HepG2 (cell line): ENCODE data around the gene CRYZL1. TPM values are rescaled to one million over a fixed set of nuclear protein-coding genes. Genes with fewer than 3 reads are reported as not detected.

Source experiments
- ATAC-seq: fragments of 200-7000 bp; cut with Tn5 transposase; 3 replicates; pipeline ENCODE4 v1.9.1; 2020; ENCODE audit warnings: mild to moderate bottlenecking, moderate library complexity
- BruUV-seq: library from RNA; stranded (reverse); fragments of 400-500 nt; replicated peaks from 2 replicates; lab custom pipeline; 2021; lab: Mats Ljungman, UMichigan
- CTCF ChIA-PET: fragments of 300-600 bp; formaldehyde crosslinking; extraction: SDS; loops from one replicate; lab custom pipeline; 2021; ENCODE audit warnings: low total read pairs, inconsistent platforms, low intra/inter-chr PET ratio; lab: Yijun Ruan, JAX
- POLR2A ChIA-PET: fragments of 350-600 bp; sonication (Branson Sonifier 250); formaldehyde crosslinking; loops from one replicate; lab custom pipeline; 2020; ENCODE audit warnings: antibody characterized with exemption, inconsistent platforms; lab: Yijun Ruan, JAX
- DNase-seq: peaks from one replicate; pipeline ENCODE4 v3.0.0-alpha.2; 2015; ENCODE audit warnings: low spot score
- FAIRE-seq: peaks from 3 replicates; lab custom pipeline; 2011; peaks lifted over from hg19 to GRCh38; lab: Jason Lieb, UNC
- H2AFZ ChIP-seq: one replicate; pipeline ENCODE4 v1.6.1; 2011; ENCODE audit warnings: low read length, inconsistent platforms
- H3K27ac ChIP-seq: fragments of 300-600 bp; 3 replicates; pipeline ENCODE4 v1.8.0; 2011; ENCODE audit warnings: mixed run types, mild to moderate bottlenecking, mixed read lengths, low read length, inconsistent platforms; ENCODE audit not compliant: insufficient read depth; ENCODE audit errors: extremely low read length
- H3K27me3 ChIP-seq, 2 experiments: fragments of 200-600 bp in 1 of 2; 2 replicates in 1 of 2; 3 replicates in 1 of 2; pipeline versions ENCODE4 v1.6.0 to v1.8.0; 2011; ENCODE audit warnings: low read length in 2 of 2, mild to moderate bottlenecking in 2 of 2, moderate library complexity in 2 of 2, inconsistent platforms in 1 of 2; ENCODE audit not compliant: insufficient read depth in 2 of 2, control insufficient read depth in 1 of 2
- H3K36me3 ChIP-seq, 2 experiments: fragments of 200-600 bp in 1 of 2; replicated peaks in 1 of 2; 2 replicates in 1 of 2; 3 replicates in 1 of 2; pipeline versions ENCODE4 v1.5.1 to v1.8.0; 2011; ENCODE audit warnings: low read length in 2 of 2, inconsistent platforms in 1 of 2; ENCODE audit not compliant: insufficient read depth in 2 of 2, control insufficient read depth in 1 of 2
- H3K4me1 ChIP-seq: 2 replicates; pipeline ENCODE4 v1.5.1; 2012; ENCODE audit warnings: low read length, inconsistent platforms; ENCODE audit not compliant: insufficient read depth
- H3K4me2 ChIP-seq: 2 replicates; pipeline ENCODE4 v1.6.0; 2011; ENCODE audit warnings: low read depth, low read length, inconsistent platforms
- H3K4me3 ChIP-seq, 3 experiments: fragments of 200-600 bp in 1 of 3; sonication (generic), shearing (Covaris generic) in 1 of 3; replicated peaks in 1 of 3; 2 replicates each; pipeline ENCODE4 v1.5.1; 2011 to 2016; ENCODE audit warnings: low read length in 3 of 3, inconsistent platforms in 2 of 3, low read depth in 2 of 3, mild to moderate bottlenecking in 2 of 3, control low read depth in 1 of 3, mixed read lengths in 1 of 3; ENCODE audit not compliant: insufficient read depth in 1 of 3
- H3K79me2 ChIP-seq: one replicate; pipeline ENCODE4 v1.6.1; 2011; ENCODE audit warnings: low read length, inconsistent platforms; ENCODE audit not compliant: insufficient read depth
- H3K9ac ChIP-seq: 2 replicates; pipeline ENCODE4 v1.6.0; 2011; ENCODE audit warnings: mild to moderate bottlenecking, low read depth, low read length, inconsistent platforms; ENCODE audit not compliant: insufficient read depth
- H3K9me3 ChIP-seq: 2 replicates; pipeline ENCODE4 v1.5.1; 2012; ENCODE audit warnings: mild to moderate bottlenecking, low read length
- H4K20me1 ChIP-seq: 2 replicates; pipeline ENCODE4 v1.6.0; 2011; ENCODE audit warnings: inconsistent platforms, mild to moderate bottlenecking, low read length, moderate library complexity; ENCODE audit not compliant: insufficient read depth
- AGO1 ChIP-seq: fragments of 200-400 bp; formaldehyde crosslinking; IDR thresholded peaks from 2 replicates; pipeline ENCODE4 v1.6.1; 2017; ENCODE audit warnings: mild to moderate bottlenecking, low read depth, low read length, moderate library complexity; ENCODE audit not compliant: poor library complexity, severe bottlenecking
- ATF7 ChIP-seq, 2 experiments: fragments of 450-650 bp in 1 of 2; sonication (generic) in 1 of 2; formaldehyde crosslinking in 1 of 2; IDR thresholded peaks; 2 replicates each; pipeline versions ENCODE4 v1.4.0 to v1.6.1; 2016 to 2020; ENCODE audit warnings: antibody characterized with exemption in 1 of 2, mild to moderate bottlenecking in 1 of 2, missing genetic modification reagents in 1 of 2
- EHMT2 ChIP-seq: fragments of 200-600 bp; sonication (generic); IDR thresholded peaks from 2 replicates; pipeline ENCODE4 v1.7.0; 2017; ENCODE audit warnings: antibody characterized with exemption, low read depth, low read length, borderline replicate concordance
- HMG20A ChIP-seq: IDR thresholded peaks from 2 replicates; pipeline ENCODE4 v1.6.1; 2016; ENCODE audit warnings: borderline replicate concordance
- MTF2 ChIP-seq: sonication (generic); formaldehyde crosslinking; IDR thresholded peaks from 2 replicates; pipeline ENCODE4 v1.5.0; 2020; ENCODE audit warnings: missing genetic modification reagents, borderline replicate concordance
- THAP11 ChIP-seq: IDR thresholded peaks from 2 replicates; pipeline ENCODE4 v1.6.1; 2016; ENCODE audit warnings: missing biosample characterization, missing genetic modification reagents
- ZNF205 ChIP-seq: IDR thresholded peaks from 2 replicates; pipeline ENCODE4 v1.6.1; 2018; ENCODE audit warnings: missing biosample characterization, missing genetic modification reagents
- ZNF660 ChIP-seq: sonication (generic); formaldehyde crosslinking; IDR thresholded peaks from 2 replicates; pipeline ENCODE4 v1.5.1; 2020; ENCODE audit warnings: mild to moderate bottlenecking, low read depth, missing genetic modification reagents, borderline replicate concordance
- ZNF816 ChIP-seq: sonication (generic); formaldehyde crosslinking; IDR thresholded peaks from 2 replicates; pipeline ENCODE4 v1.8.0; 2022; ENCODE audit warnings: missing genetic modification reagents, mild to moderate bottlenecking, borderline replicate concordance
- WGBS: methylation state at CpG from one replicate; pipeline ENCODE4 v1.1.6; 2017; ENCODE audit warnings: low lambda C conversion rate; 5-methylcytosine and 5-hydroxymethylcytosine counted together
- in situ Hi-C: cut with HindIII; loops from 2 replicates; pipeline ENCODE4 v1.10.0; 2017; ENCODE audit warnings: low pct_unique_long_range_greater_than_20kb; ENCODE audit not compliant: extremely low pct_ligation_motif_present
- intact Hi-C: fragments of 100-400 bp; cut with micrococcal nuclease; formaldehyde crosslinking; loops from one replicate; pipeline ENCODE4 v1.10.0; 2022; ENCODE audit not compliant: unreplicated experiment
- polyA plus RNA-seq, 8 experiments: library from polyadenylated mRNA; depleted of rRNA in 3 of 8; stranded (reverse) in 7 of 8; unstranded in 1 of 8; fragments of >200 nt; fragmentation: Illumina TruSeq in 4 of 8; extraction: Trizol in 4 of 8; gene quantifications; 2 replicates each; pipeline versions ENCODE4 v1.2.1 to v1.2.3, GENCODE V29; 2011 to 2016; ENCODE audit warnings: low read depth in 4 of 8, missing spikeins in 1 of 8, mixed read lengths in 1 of 8; ENCODE audit not compliant: insufficient read depth in 1 of 8
- total RNA-seq, 5 experiments: library from RNA; depleted of rRNA; stranded (reverse); fragments of >200 nt; fragmentation: Illumina TruSeq; extraction: Trizol; gene quantifications; 2 replicates each; pipeline ENCODE4 v1.2.3, GENCODE V29; 2016; ENCODE audit warnings: low read depth in 1 of 5
- TF ChIP-seq, protein P1 (sequence below): IDR thresholded peaks from 2 replicates; pipeline ENCODE4 v1.6.1; 2018; ENCODE audit warnings: missing genetic modification reagents
- TF ChIP-seq, protein P2 (sequence below): sonication (generic); formaldehyde crosslinking; IDR thresholded peaks from 2 replicates; pipeline ENCODE4 v1.4.0; 2020; ENCODE audit warnings: mild to moderate bottlenecking, missing genetic modification reagents
- TF ChIP-seq, protein P3 (sequence below): IDR thresholded peaks from 2 replicates; pipeline ENCODE4 v1.6.1; 2016; ENCODE audit warnings: low read depth
- TF ChIP-seq, protein P4 (sequence below): sonication (generic); formaldehyde crosslinking; IDR thresholded peaks from 2 replicates; pipeline ENCODE4 v1.5.0; 2020; ENCODE audit warnings: missing genetic modification reagents, mild to moderate bottlenecking, borderline replicate concordance

CRYZL1 gene
- total and polyA plus RNA-seq, 2 of the 13 experiments (the other 11 are each of a cell fraction or from before 2014, with no cell fraction given), result 20.3 to 27.7 TPM

DNA sequence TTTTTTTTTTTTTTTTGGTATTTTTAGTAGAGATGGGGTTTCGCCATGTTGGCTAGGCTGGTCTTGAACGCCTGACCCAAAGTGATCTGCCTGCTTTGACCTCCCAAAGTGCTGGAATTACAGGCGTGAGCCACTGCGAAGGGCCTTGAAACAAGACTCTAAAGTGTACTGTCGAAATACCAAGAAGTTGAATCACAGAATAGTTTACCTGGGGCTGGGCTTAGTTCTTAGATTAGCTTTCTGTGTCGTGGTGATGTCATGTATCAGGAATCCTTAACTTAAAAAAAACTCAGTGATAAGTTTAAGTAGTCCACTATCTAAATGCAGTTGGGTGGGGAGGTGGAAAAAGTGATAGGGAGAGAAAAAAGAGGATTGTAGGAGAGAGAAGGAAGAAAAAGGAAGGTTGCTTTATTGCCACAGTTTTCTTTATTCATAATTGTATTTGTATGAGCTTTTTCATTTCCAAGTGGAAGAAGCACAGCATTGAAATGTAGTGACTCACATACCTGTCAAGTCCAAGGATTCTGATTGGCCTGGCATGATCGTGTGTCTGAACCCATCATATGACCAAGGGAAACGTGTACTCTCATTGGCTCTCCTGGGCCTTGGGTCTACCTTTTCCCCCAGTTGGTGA lies 14.2 kb upstream of the CRYZL1 start:
- Histone ChIP-seq H3K4me3 (no peak overlapping the region), H3K27ac (no peak overlapping the region), H3K27me3 (no peaks in the 10 kb centered on the region), H3K4me1 (peaks cover 9% of the 10 kb centered on the region; the same call in 1 of the 2 replicates), H3K9ac (no peak overlapping the region), H3K79me2 (peaks cover 68% of the 10 kb centered on the region), H3K4me2 (no peak overlapping the region), H2AFZ (no peak overlapping the region), H4K20me1 (no peaks in the 10 kb centered on the region), H3K36me3 (no peaks in the 10 kb centered on the region; a peak in 1 of 5 replicates), H3K9me3 (peaks cover 2% of the 10 kb centered on the region; the same call in 1 of the 2 replicates)
- no peak for DNase-seq
- in situ Hi-C loops, result no loop called here
- no peak for ATAC-seq
- intact Hi-C loops, result no loop called here
- CTCF ChIA-PET, result no interaction called here
- TF ChIP-seq, protein P1, sequence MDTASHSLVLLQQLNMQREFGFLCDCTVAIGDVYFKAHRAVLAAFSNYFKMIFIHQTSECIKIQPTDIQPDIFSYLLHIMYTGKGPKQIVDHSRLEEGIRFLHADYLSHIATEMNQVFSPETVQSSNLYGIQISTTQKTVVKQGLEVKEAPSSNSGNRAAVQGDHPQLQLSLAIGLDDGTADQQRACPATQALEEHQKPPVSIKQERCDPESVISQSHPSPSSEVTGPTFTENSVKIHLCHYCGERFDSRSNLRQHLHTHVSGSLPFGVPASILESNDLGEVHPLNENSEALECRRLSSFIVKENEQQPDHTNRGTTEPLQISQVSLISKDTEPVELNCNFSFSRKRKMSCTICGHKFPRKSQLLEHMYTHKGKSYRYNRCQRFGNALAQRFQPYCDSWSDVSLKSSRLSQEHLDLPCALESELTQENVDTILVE (CRISPR knock-in tag), result no peak
- TF ChIP-seq ATF7 (IDR thresholded peaks at IDR 0.05), result peak; percentile 53; the same call in 1 of the 2 replicates
- no peak for TF ChIP-seq ATF7 (CRISPR knock-in tag; IDR thresholded peaks at IDR 0.05)
- TF ChIP-seq, protein P2, sequence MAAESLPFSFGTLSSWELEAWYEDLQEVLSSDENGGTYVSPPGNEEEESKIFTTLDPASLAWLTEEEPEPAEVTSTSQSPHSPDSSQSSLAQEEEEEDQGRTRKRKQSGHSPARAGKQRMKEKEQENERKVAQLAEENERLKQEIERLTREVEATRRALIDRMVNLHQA (CRISPR knock-in tag), result no peak
- 97% methylated on average over 8 of the region's 8 CpGs for WGBS
- FAIRE-seq, result no peak
- no TSS peak for BruUV-seq
- POLR2A ChIA-PET, result no interaction called here

DNA sequence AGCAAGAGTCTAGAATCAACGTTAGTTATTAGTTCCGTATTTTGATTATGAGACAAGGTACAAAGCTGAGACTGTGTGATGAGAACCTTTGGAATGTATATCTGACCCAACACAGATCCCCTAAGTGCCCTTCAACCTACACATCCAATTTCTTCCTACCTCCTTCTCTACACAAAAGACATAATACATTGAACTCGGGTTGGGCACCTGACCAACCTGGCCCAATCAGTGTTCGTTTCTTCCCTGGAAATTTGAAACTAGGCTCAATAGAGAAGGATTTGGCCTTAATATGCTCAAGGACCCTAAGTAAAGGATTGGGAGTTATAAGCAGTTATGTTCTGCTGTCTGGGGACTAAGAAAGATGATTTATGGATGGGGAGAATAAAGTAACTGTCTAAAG lies 12.9 kb upstream of the CRYZL1 start:
- BruUV-seq, result no TSS peak
- Histone ChIP-seq H3K27ac (no peak overlapping the region), H2AFZ (no peak overlapping the region), H3K4me3 (no peak overlapping the region), H3K27me3 (no peaks in the 10 kb centered on the region), H3K4me1 (peaks cover 20% of the 10 kb centered on the region), H3K36me3 (no peaks in the 10 kb centered on the region), H3K4me2 (no peak overlapping the region), H3K9me3 (no peaks in the 10 kb centered on the region), H3K79me2 (peaks cover 71% of the 10 kb centered on the region), H4K20me1 (0 out of 2 replicates have a peak, but pooled peaks cover 4% of the 10 kb centered on the region), H3K9ac (no peak overlapping the region)
- CTCF ChIA-PET, result no interaction called here
- POLR2A ChIA-PET, result no interaction called here
- FAIRE-seq (no peak), ATAC-seq (no peak), DNase-seq (no peak)
- intact Hi-C loops (no loop called here), in situ Hi-C loops (no loop called here)
- 94% methylated on average over 4 of the region's 4 CpGs for WGBS
- TF ChIP-seq EHMT2 (no peak), ZNF816 (no peak), THAP11 (CRISPR knock-in tag) (no peak), AGO1 (no peak), HMG20A (CRISPR knock-in tag) (no peak), ZNF660 (CRISPR knock-in tag) (no peak), ZNF205 (CRISPR knock-in tag) (no peak), MTF2 (no peak)
- TF ChIP-seq, protein P3, sequence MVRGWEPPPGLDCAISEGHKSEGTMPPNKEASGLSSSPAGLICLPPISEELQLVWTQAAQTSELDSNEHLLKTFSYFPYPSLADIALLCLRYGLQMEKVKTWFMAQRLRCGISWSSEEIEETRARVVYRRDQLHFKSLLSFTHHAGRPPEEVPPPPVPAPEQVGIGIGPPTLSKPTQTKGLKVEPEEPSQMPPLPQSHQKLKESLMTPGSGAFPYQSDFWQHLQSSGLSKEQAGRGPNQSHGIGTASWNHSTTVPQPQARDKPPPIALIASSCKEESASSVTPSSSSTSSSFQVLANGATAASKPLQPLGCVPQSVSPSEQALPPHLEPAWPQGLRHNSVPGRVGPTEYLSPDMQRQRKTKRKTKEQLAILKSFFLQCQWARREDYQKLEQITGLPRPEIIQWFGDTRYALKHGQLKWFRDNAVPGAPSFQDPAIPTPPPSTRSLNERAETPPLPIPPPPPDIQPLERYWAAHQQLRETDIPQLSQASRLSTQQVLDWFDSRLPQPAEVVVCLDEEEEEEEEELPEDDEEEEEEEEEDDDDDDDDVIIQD (CRISPR knock-in tag), result no peak
- TF ChIP-seq, protein P4, sequence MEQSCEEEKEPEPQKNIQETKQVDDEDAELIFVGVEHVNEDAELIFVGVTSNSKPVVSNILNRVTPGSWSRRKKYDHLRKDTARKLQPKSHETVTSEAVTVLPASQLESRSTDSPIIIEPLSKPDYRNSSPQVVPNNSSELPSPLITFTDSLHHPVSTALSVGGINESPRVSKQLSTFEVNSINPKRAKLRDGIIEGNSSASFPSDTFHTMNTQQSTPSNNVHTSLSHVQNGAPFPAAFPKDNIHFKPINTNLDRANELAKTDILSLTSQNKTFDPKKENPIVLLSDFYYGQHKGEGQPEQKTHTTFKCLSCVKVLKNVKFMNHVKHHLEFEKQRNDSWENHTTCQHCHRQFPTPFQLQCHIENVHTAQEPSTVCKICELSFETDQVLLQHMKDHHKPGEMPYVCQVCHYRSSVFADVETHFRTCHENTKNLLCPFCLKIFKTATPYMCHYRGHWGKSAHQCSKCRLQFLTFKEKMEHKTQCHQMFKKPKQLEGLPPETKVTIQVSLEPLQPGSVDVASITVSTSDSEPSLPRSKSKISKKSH (CRISPR knock-in tag), result no peak
- TF ChIP-seq, all 625 proteins: peak for 0
